ENCODE results near the gene PGAM2.

PGAM2 gene

GRCh38 chr7:44082541-44083207 lies 17.3 kb upstream of the PGAM2 start:
- peak; percentile 96 for DNase-seq

GRCh38 chr7:44081266-44081748 lies 15.9 kb upstream of the PGAM2 start:
- no peak for DNase-seq

GRCh38 chr7:44080686-44081265 lies 15.4 kb upstream of the PGAM2 start:
- DNase-seq = no peak

GRCh38 chr7:44080118-44080517 lies 14.8 kb upstream of the PGAM2 start:
- DNase-seq = no peak

GRCh38 chr7:44079331-44080021 lies 14.1 kb upstream of the PGAM2 start:
- DNase-seq = no peak

GRCh38 chr7:44078521-44078920 lies 13.2 kb upstream of the PGAM2 start:
- no peak for DNase-seq

GRCh38 chr7:44077681-44078091 lies 12.3 kb upstream of the PGAM2 start:
- no peak for DNase-seq

- DNase-seq = no peak
Measured at GRCh38 chr7:44077061-44077460, 11.7 kb upstream of the PGAM2 start.

GRCh38 chr7:44076101-44076895 lies 10.9 kb upstream of the PGAM2 start:
- no peak for DNase-seq

GRCh38 chr7:44075296-44076075 lies 10.1 kb upstream of the PGAM2 start:
- DNase-seq = no peak

- DNase-seq = no peak
Measured at GRCh38 chr7:44074349-44074695, 9.0 kb upstream of the PGAM2 start.

- DNase-seq = no peak
Measured at GRCh38 chr7:44073664-44074348, 8.4 kb upstream of the PGAM2 start.

GRCh38 chr7:44072364-44073231 lies 7.2 kb upstream of the PGAM2 start:
- peak; percentile 16 for DNase-seq

- DNase-seq = no peak
Measured at GRCh38 chr7:44071726-44072363, 6.5 kb upstream of the PGAM2 start.

GRCh38 chr7:44068054-44068453 lies 2.7 kb upstream of the PGAM2 start:
- DNase-seq = no peak

- no peak for DNase-seq
Measured at GRCh38 chr7:44067064-44067951, 1.9 kb upstream of the PGAM2 start.

GRCh38 chr7:44066494-44067063 lies 1.2 kb upstream of the PGAM2 start:
- no peak for DNase-seq

GRCh38 chr7:44066111-44066460 lies 719 bp upstream of the PGAM2 start:
- DNase-seq = no peak

All from T-helper 9 cell (primary cell).